Heart left ventricle (tissue), 16 donors: ENCODE results near the gene LTBP2. TPM values are rescaled to one million over a fixed set of nuclear protein-coding genes. Genes with fewer than 3 reads are reported as not detected.
A peak's percentile ranks its signal among the peaks of the same experiment; 100 is the strongest.

Experiments
- ATAC-seq, 4 donors: fragments of 200-7000 bp; cut with Tn5 transposase; one replicate each; pipeline ENCODE4 v1.9.1; 2020 to 2022; ENCODE audit warnings: moderate library complexity in 4 of 4, mild to moderate bottlenecking in 3 of 4, moderate number of reproducible peaks in 1 of 4
- DNase-seq, 5 donors: peaks; one replicate each; pipeline ENCODE4 v3.0.0-alpha.2; 2020
- H3K27ac ChIP-seq, 12 donors: fragments of 200-600 bp; sonication (generic) in 4 of 12; one replicate each; pipeline versions ENCODE4 v1.5.0 to v1.8.0; 2016 to 2022; ENCODE audit warnings: mild to moderate bottlenecking in 2 of 12
- H3K27me3 ChIP-seq, 9 donors: fragments of 200-600 bp; sonication (generic) in 2 of 9; one replicate each; pipeline versions ENCODE4 v1.5.1 to v1.8.0; 2016 to 2022; ENCODE audit warnings: mild to moderate bottlenecking in 3 of 9
- H3K36me3 ChIP-seq, 9 donors: fragments of 200-600 bp; sonication (generic) in 2 of 9; one replicate each; pipeline versions ENCODE4 v1.5.0 to v1.8.0; 2018 to 2022; ENCODE audit warnings: mild to moderate bottlenecking in 2 of 9
- H3K4me1 ChIP-seq, 12 donors: fragments of 200-600 bp; sonication (generic) in 4 of 12; one replicate each; pipeline versions ENCODE4 v1.5.0 to v1.8.0; 2016 to 2022; ENCODE audit warnings: mild to moderate bottlenecking in 3 of 12
- H3K4me3 ChIP-seq, 12 donors: fragments of 200-600 bp; sonication (generic) in 4 of 12; one replicate each; pipeline versions ENCODE4 v1.5.0 to v1.8.0; 2017 to 2022; ENCODE audit warnings: mild to moderate bottlenecking in 9 of 12, moderate library complexity in 4 of 12
- H3K9me3 ChIP-seq, 12 donors: fragments of 200-600 bp; sonication (generic) in 4 of 12; one replicate each; pipeline versions ENCODE4 v1.5.0 to v1.8.0; 2016 to 2022; ENCODE audit warnings: mild to moderate bottlenecking in 1 of 12
- CTCF ChIP-seq, 12 donors: fragments of 200-600 bp; sonication (generic) in 4 of 12; IDR thresholded peaks; one replicate each; pipeline versions ENCODE4 v1.5.0 to v1.8.0; 2018 to 2022; ENCODE audit warnings: antibody characterized with exemption in 12 of 12, mild to moderate bottlenecking in 5 of 12
- POLR2A ChIP-seq, 2 donors: fragments of 450-650 bp; IDR thresholded peaks; one replicate each; pipeline ENCODE4 v1.6.1; 2017; ENCODE audit warnings: antibody characterized with exemption in 2 of 2, mild to moderate bottlenecking in 2 of 2, moderate library complexity in 2 of 2
- WGBS, 4 donors: extraction: QIAGEN DNeasy Blood & Tissue Kit in 2 of 4; methylation state at CpG; one replicate each; pipeline versions ENCODE4 v1.1.5 to v1.1.7; 2013 to 2018; 5-methylcytosine and 5-hydroxymethylcytosine counted together
- intact Hi-C, 10 donors: fragments of 100-400 bp; cut with DNase I; formaldehyde crosslinking; loops; one replicate each; pipeline versions ENCODE4 v1.11.1 to v1.14.2; 2022
- polyA plus RNA-seq, 2 donors: library from polyadenylated mRNA; stranded (reverse); fragments of 200-250 nt; gene quantifications; one replicate each; pipeline ENCODE4 v1.2.3, GENCODE V29; 2013
- total RNA-seq, 9 donors: library from RNA; depleted of rRNA in 2 of 9; stranded (reverse); fragments of >200 nt in 2 of 9; fragmentation: NEBNext Ultra II Directional in 3 of 9; extraction: Animal tissue kit (Norgen Biotek cat#: 25700) in 3 of 9; gene quantifications; one replicate each; pipeline versions ENCODE4 v1.1.0 to v1.2.4, GENCODE V29; 2016 to 2023
- donor health status: ischemic (EF 13 %, LVEDD 7.1; RV severe dilation, severe dysfunction).
- donor health status: healthy with polysubstance abuse.
- donor health status: DM: no; HTN: yes; CAD: no.
- donor health status: DM: no; HTN: no; CAD: no.
- donor health status: ischemic (EF 25% LVEDD 6.9; RV normal size, moderate dysfunction).
- donor health status: ischemic (EF 25% LVEDD 5.7; RV mildly dilated, moderate dysfunction).
- donor health status: healthy.
- donor health status: DM: yes; HTN: yes; CAD: no.
- donor health status: ischemic (EF 35%, LVEDD 5.7; RV mildly dilated, moderate dysfunction).
- donor health status: nonischemic (EF 11% LVEDD 7.7; RV severe dilation, severe dysfunction).
- donor health status: DM: yes; HTN: yes; CAD: no.
- donor health status: PGD.
- donor health status: ischemic (EF 29% LVEDD 5.4; RV normal size, mild dysfunction).
- donor health status: nonischemic (EF 23%, LVEDD 6.1; RV moderate dilation, normal function).

The LTBP2 gene
- total and polyA plus RNA-seq, 11 donors = 4.0 to 69.1 (median 29.5) TPM

- peak overlapping the region in 10 of 12 donors; percentile 12 to 92 (median 65) for H3K4me3 ChIP-seq
Measured at GRCh38 chr14:74608959-74609611, 3.0 kb downstream of the LTBP2 start.

GRCh38 chr14:74606727-74607126 lies 5.3 kb downstream of the LTBP2 start:
- peak overlapping the region in 1 of 12 donors; percentile 16 for H3K4me3 ChIP-seq
- H3K27ac ChIP-seq = peak overlapping the region in 3 of 12 donors; percentile 34 to 75 (median 57)
- intact Hi-C loops = loop anchor here in 6 of 10 donors (5.0 to 10.0 kb wide), 5 partner anchors 52 to 198 kb away; no protein-coding TSS in a partner anchor
- H3K27me3 ChIP-seq = peaks cover 0 to 14% (median 4%) of the 10 kb centered on the region in 9 donors
- peaks cover 0 to 18% (median 0%) of the 10 kb centered on the region in 9 donors for H3K36me3 ChIP-seq
- H3K4me1 ChIP-seq = peaks cover 0 to 43% (median 15%) of the 10 kb centered on the region in 12 donors
- no peaks in the 10 kb centered on the region for H3K9me3 ChIP-seq
- DNase-seq (no peak), ATAC-seq (no peak)
- TF ChIP-seq POLR2A (IDR thresholded peaks at IDR 0.05) = no peak
- no peak for TF ChIP-seq CTCF (IDR thresholded peaks at IDR 0.05)
- 95 to 98% (median 96%) methylated on average over 3 of the region's 3 CpGs for WGBS, 4 donors

More at GRCh38 chr14:74608959-74609611, 3.0 kb downstream of the LTBP2 start:
- TF ChIP-seq CTCF (IDR thresholded peaks at IDR 0.05) = peak; percentile 92 to 99 (median 96)
- TF ChIP-seq POLR2A (IDR thresholded peaks at IDR 0.05) = no peak
- WGBS, 4 donors = 54 to 64% (median 62%) methylated on average over 4 of the region's 4 CpGs
- ATAC-seq (peak in 3 of 4 donors; percentile 26 to 47 (median 46)), DNase-seq (peak; percentile 81 to 83 (median 82))
- H3K36me3 ChIP-seq = no peaks in the 10 kb centered on the region
- H3K4me1 ChIP-seq = peaks cover 0 to 49% (median 13%) of the 10 kb centered on the region in 12 donors
- H3K27ac ChIP-seq = no peak overlapping the region
- H3K27me3 ChIP-seq = peaks cover 0 to 21% (median 7%) of the 10 kb centered on the region in 9 donors
- H3K9me3 ChIP-seq = no peaks in the 10 kb centered on the region
- intact Hi-C loops = loop anchor here in 7 of 10 donors (2.0 to 10.0 kb wide), 7 partner anchors 54 to 196 kb away; partner anchors contain the start of genes AREL1 (in 1 of the 7) and FCF1 (in 1 of the 7)

GRCh38 chr14:74605531-74606223 lies 6.4 kb downstream of the LTBP2 start:
- H3K4me3 ChIP-seq = peak overlapping the region in 1 of 12 donors; percentile 16
- peak overlapping the region in 5 of 12 donors; percentile 25 to 75 (median 46) for H3K27ac ChIP-seq
- WGBS, 4 donors = 65 to 81% (median 72%) methylated on average over 5 of the region's 5 CpGs
- H3K4me1 ChIP-seq = peaks cover 0 to 48% (median 14%) of the 10 kb centered on the region in 12 donors
- no peaks in the 10 kb centered on the region for H3K9me3 ChIP-seq
- TF ChIP-seq POLR2A (IDR thresholded peaks at IDR 0.05) (no peak), CTCF (IDR thresholded peaks at IDR 0.05) (no peak)
- DNase-seq (peak in 1 of 5 donors; percentile 18), ATAC-seq (peak in 1 of 4 donors; percentile 12)
- H3K36me3 ChIP-seq = peaks cover 0 to 21% (median 0%) of the 10 kb centered on the region in 9 donors
- H3K27me3 ChIP-seq = peaks cover 0 to 3% (median 0%) of the 10 kb centered on the region in 9 donors
- intact Hi-C loops = loop anchor here in 6 of 10 donors (5.0 to 10.0 kb wide), 5 partner anchors 51 to 199 kb away; no protein-coding TSS in a partner anchor
